Ishikawa (cell line): ENCODE measurements around the gene ARPC2.

Experiments
- CEBPB ChIP-seq: IDR thresholded peaks from 2 replicates; pipeline ENCODE4 v1.6.1; 2012
- CREB1 ChIP-seq: IDR thresholded peaks from 2 replicates; pipeline ENCODE4 v1.6.1; 2012; ENCODE audit warnings: low read depth
- EGR1 ChIP-seq: IDR thresholded peaks from 2 replicates; pipeline ENCODE4 v1.6.1; 2012
- EP300 ChIP-seq: IDR thresholded peaks from 2 replicates; pipeline ENCODE4 v1.6.1; 2012; ENCODE audit warnings: borderline replicate concordance
- FOXM1 ChIP-seq: IDR thresholded peaks from 2 replicates; pipeline ENCODE4 v1.6.1; 2012; ENCODE audit warnings: low read depth, borderline replicate concordance
- MAX ChIP-seq: IDR thresholded peaks from 2 replicates; pipeline ENCODE4 v1.6.1; 2012
- NFIC ChIP-seq: IDR thresholded peaks from 2 replicates; pipeline ENCODE4 v1.6.1; 2012
- RAD21 ChIP-seq: IDR thresholded peaks from 2 replicates; pipeline ENCODE4 v1.6.1; 2012; ENCODE audit warnings: low read depth
- REST ChIP-seq: IDR thresholded peaks from 2 replicates; pipeline ENCODE4 v1.6.1; 2012; ENCODE audit warnings: low read depth, mild to moderate bottlenecking
- TAF1 ChIP-seq: IDR thresholded peaks from 2 replicates; pipeline ENCODE4 v1.6.1; 2012; ENCODE audit warnings: low read depth, mild to moderate bottlenecking
- TCF12 ChIP-seq: IDR thresholded peaks from 2 replicates; pipeline ENCODE4 v1.6.1; 2012; ENCODE audit warnings: low read depth
- TEAD4 ChIP-seq: IDR thresholded peaks from 2 replicates; pipeline ENCODE4 v1.6.1; 2012
- USF1 ChIP-seq: IDR thresholded peaks from 2 replicates; pipeline ENCODE4 v1.6.1; 2012
- YY1 ChIP-seq: IDR thresholded peaks from 2 replicates; pipeline ENCODE4 v1.6.1; 2012; ENCODE audit warnings: low read depth
- ZBTB7A ChIP-seq: IDR thresholded peaks from 2 replicates; pipeline ENCODE4 v1.6.1; 2012; ENCODE audit warnings: low read depth

Gene ARPC2

GRCh38 chr2:218216674-218217359 is at the start of gene ARPC2:
ARPC2 (plus strand) TSS chr2:218217189; CDS start chr2:218217471, 282 bp downstream.
- TF ChIP-seq EGR1, result no peak
- TF ChIP-seq YY1, result peak; percentile 78
- TF ChIP-seq EP300, result no peak; the same call in 1 of the 2 replicates
- TF ChIP-seq ZBTB7A, result no peak; the same call in 1 of the 2 replicates
- TF ChIP-seq NFIC, result no peak
- TF ChIP-seq MAX, result peak; percentile 57
- TF ChIP-seq TAF1, result peak; percentile 84
- no peak; the same call in 1 of the 2 replicates for TF ChIP-seq TCF12
- TF ChIP-seq USF1, result 0 out of 2 replicates have a peak, but pooled peaks have one; percentile 8
- TF ChIP-seq CREB1, result no peak; the same call in 1 of the 2 replicates

- no peak for TF ChIP-seq TEAD4
- no peak for TF ChIP-seq TCF12
- no peak for TF ChIP-seq NFIC
- no peak for TF ChIP-seq MAX
- TF ChIP-seq EGR1, result no peak
- no peak for TF ChIP-seq USF1
- TF ChIP-seq TAF1, result no peak
- no peak for TF ChIP-seq RAD21
- TF ChIP-seq ZBTB7A, result no peak
- TF ChIP-seq CREB1, result no peak
- TF ChIP-seq REST, result no peak
- no peak for TF ChIP-seq YY1
- TF ChIP-seq EP300, result no peak
- no peak for TF ChIP-seq CEBPB
- no peak for TF ChIP-seq FOXM1
Measured at GRCh38 chr2:218168016-218168415, 49.0 kb upstream of the ARPC2 start.

GRCh38 chr2:218168635-218169462 is 48.1 kb upstream of the ARPC2 start:
- no peak for TF ChIP-seq YY1
- peak; percentile 49 for TF ChIP-seq RAD21

GRCh38 chr2:218169757-218170546 is 47.0 kb upstream of the ARPC2 start:
- no peak for TF ChIP-seq EGR1
- TF ChIP-seq CREB1, result no peak
- TF ChIP-seq RAD21, result no peak
- TF ChIP-seq TCF12, result no peak
- TF ChIP-seq FOXM1, result no peak
- TF ChIP-seq TEAD4, result no peak
- TF ChIP-seq CEBPB, result no peak
- no peak for TF ChIP-seq REST
- no peak for TF ChIP-seq NFIC
- TF ChIP-seq TAF1, result no peak
- TF ChIP-seq YY1, result no peak
- TF ChIP-seq USF1, result no peak
- no peak for TF ChIP-seq EP300

- TF ChIP-seq TCF12 (no peak), CEBPB (no peak), RAD21 (no peak), YY1 (no peak), REST (no peak), USF1 (no peak), CREB1 (no peak), FOXM1 (no peak), EGR1 (no peak), MAX (no peak), ZBTB7A (no peak), TEAD4 (no peak), EP300 (no peak), TAF1 (no peak), NFIC (no peak)
Measured at GRCh38 chr2:218172845-218173244, 44.1 kb upstream of the ARPC2 start.
